IMR-90 (cell line): ENCODE data around the gene HDAC6. TPM values are rescaled to one million over a fixed set of nuclear protein-coding genes. Genes with fewer than 3 reads are reported as not detected.
"Not testable (repeated sequence)": the region's sequence is repeated elsewhere in the genome, so short reads cannot be mapped to it uniquely, and the experiment has no call there.

Experiments used
- ATAC-seq: fragments of 200-7000 bp; cut with Tn5 transposase; 2 replicates; pipeline ENCODE4 v1.9.1; 2020; ENCODE audit warnings: low read depth, mild to moderate bottlenecking, moderate library complexity
- BruUV-seq: library from RNA; stranded (reverse); fragments of 400-500 nt; replicated peaks from 2 replicates; lab custom pipeline; 2021; lab: Mats Ljungman, UMichigan
- CTCF ChIA-PET: fragments of 300-600 bp; formaldehyde crosslinking; extraction: SDS; loops from one replicate; lab custom pipeline; 2021; ENCODE audit warnings: antibody characterized with exemption; lab: Yijun Ruan, JAX
- POLR2A ChIA-PET: fragments of 300-600 bp; sonication (Branson Sonifier 250); formaldehyde crosslinking; loops from one replicate; lab custom pipeline; 2022; ENCODE audit warnings: antibody characterized with exemption; ENCODE audit not compliant: unreplicated experiment; lab: Charles Lee
- DNase-seq: peaks from one replicate; pipeline ENCODE4 v3.0.0; 2013
- H2AFZ ChIP-seq: replicated peaks from 2 replicates; pipeline ENCODE3; 2013; ENCODE audit warnings: low read length, mild to moderate bottlenecking; ENCODE audit not compliant: poor library complexity
- H2AK5ac ChIP-seq: 2 replicates; pipeline ENCODE4 v1.6.1; 2013; ENCODE audit warnings: low read depth, low read length, inconsistent platforms
- H2AK9ac ChIP-seq: replicated peaks from 2 replicates; pipeline ENCODE3; 2013; ENCODE audit warnings: mild to moderate bottlenecking, low read depth, low read length, moderate library complexity; ENCODE audit not compliant: poor library complexity
- H2BK120ac ChIP-seq: 2 replicates; pipeline ENCODE4 v1.6.1; 2013; ENCODE audit warnings: low read depth, low read length, inconsistent platforms
- H2BK15ac ChIP-seq: 3 replicates; pipeline ENCODE4 v1.6.1; 2013; ENCODE audit warnings: low read depth, low read length, inconsistent platforms
- H2BK20ac ChIP-seq: 2 replicates; pipeline ENCODE4 v1.6.1; 2013; ENCODE audit warnings: low read depth, mild to moderate bottlenecking, inconsistent platforms, low read length, moderate library complexity
- H2BK5ac ChIP-seq: 2 replicates; pipeline ENCODE4 v1.6.1; 2013; ENCODE audit warnings: mild to moderate bottlenecking, low read depth, low read length, inconsistent platforms; ENCODE audit not compliant: poor library complexity, severe bottlenecking
- H3K14ac ChIP-seq: replicated peaks from 2 replicates; pipeline ENCODE4 v1.6.1; 2013; ENCODE audit warnings: low read depth, low read length, inconsistent platforms
- H3K18ac ChIP-seq: 2 replicates; pipeline ENCODE4 v1.6.1; 2013; ENCODE audit warnings: low read depth, low read length, control low read depth
- H3K23ac ChIP-seq: 2 replicates; pipeline ENCODE4 v1.6.1; 2013; ENCODE audit warnings: low read depth, low read length, inconsistent platforms
- H3K27ac ChIP-seq: 2 replicates; pipeline ENCODE4 v1.5.1; 2013; ENCODE audit warnings: mild to moderate bottlenecking, control low read depth, low read length; ENCODE audit not compliant: insufficient read depth
- H3K27me3 ChIP-seq: 2 replicates; pipeline ENCODE4 v1.6.1; 2013; ENCODE audit warnings: low read length; ENCODE audit not compliant: control insufficient read depth, insufficient read depth
- H3K36me3 ChIP-seq: 2 replicates; pipeline ENCODE4 v1.6.1; 2013; ENCODE audit warnings: low read length, mixed read lengths; ENCODE audit not compliant: control insufficient read depth, insufficient read depth
- H3K4ac ChIP-seq: 2 replicates; pipeline ENCODE4 v1.6.1; 2013; ENCODE audit warnings: low read depth, low read length, inconsistent platforms
- H3K4me1 ChIP-seq: 2 replicates; pipeline ENCODE4 v1.6.1; 2013; ENCODE audit warnings: low read length, mixed read lengths; ENCODE audit not compliant: control insufficient read depth, insufficient read depth
- H3K4me2 ChIP-seq: 2 replicates; pipeline ENCODE4 v1.6.1; 2013; ENCODE audit warnings: low read depth, mild to moderate bottlenecking, control low read depth, low read length, moderate library complexity
- H3K4me3 ChIP-seq: 2 replicates; pipeline ENCODE4 v1.5.1; 2013; ENCODE audit warnings: low read depth, mild to moderate bottlenecking, control low read depth, low read length, moderate library complexity; ENCODE audit not compliant: insufficient read depth
- H3K56ac ChIP-seq: 2 replicates; pipeline ENCODE4 v1.6.1; 2013; ENCODE audit warnings: low read length, inconsistent platforms; ENCODE audit not compliant: insufficient read depth; ENCODE audit errors: extremely low read depth
- H3K79me1 ChIP-seq, 2 experiments: 2 replicates each; pipeline ENCODE4 v1.6.1; 2013; ENCODE audit warnings: low read length in 2 of 2, inconsistent platforms in 1 of 2, low read depth in 1 of 2
- H3K9ac ChIP-seq: 2 replicates; pipeline ENCODE4 v1.6.1; 2013; ENCODE audit warnings: low read depth, low read length, control low read depth
- H3K9me1 ChIP-seq: 2 replicates; pipeline ENCODE4 v1.6.1; 2013; ENCODE audit warnings: low read length, inconsistent platforms; ENCODE audit not compliant: insufficient read depth
- H3K9me3 ChIP-seq: 2 replicates; pipeline ENCODE4 v1.6.1; 2013; ENCODE audit warnings: low read length; ENCODE audit not compliant: control insufficient read depth, insufficient read depth
- H4K20me1 ChIP-seq: 2 replicates; pipeline ENCODE4 v1.6.1; 2013; ENCODE audit warnings: low read length, inconsistent platforms; ENCODE audit not compliant: insufficient read depth
- H4K5ac ChIP-seq: 2 replicates; pipeline ENCODE4 v1.6.1; 2013; ENCODE audit warnings: mild to moderate bottlenecking, low read depth, low read length, control low read depth
- H4K8ac ChIP-seq, 2 experiments: 2 replicates each; pipeline ENCODE4 v1.6.1; 2013; ENCODE audit warnings: low read depth in 2 of 2, low read length in 2 of 2, control low read depth in 1 of 2, inconsistent platforms in 1 of 2
- H4K91ac ChIP-seq: 2 replicates; pipeline ENCODE4 v1.6.1; 2013; ENCODE audit warnings: low read depth, low read length, inconsistent platforms; ENCODE audit not compliant: insufficient read depth
- WGBS, 2 experiments: methylation state at CpG; one replicate each; pipeline versions ENCODE4 v1.1.5 to v1.1.7; 2013; ENCODE audit warnings: missing lambda C conversion rate in 2 of 2; ENCODE audit not compliant: insufficient read length in 1 of 2; ENCODE audit errors: extremely low coverage in 2 of 2; 5-methylcytosine and 5-hydroxymethylcytosine counted together
- dilution Hi-C: fragments of 300-500 bp; cut with HindIII; formaldehyde crosslinking; loops from one replicate; pipeline ENCODE4 v1.14.3; 2018; ENCODE audit warnings: low sequenced_read_pairs; ENCODE audit not compliant: unreplicated experiment
- in situ Hi-C: fragments of 300-500 bp; cut with MboI; formaldehyde crosslinking; loops from 3 replicates; pipeline ENCODE4 v1.14.3; 2019; ENCODE audit warnings: low sequenced_read_pairs, inconsistent platforms, mixed read lengths
- intact Hi-C: fragments of 100-400 bp; cut with micrococcal nuclease; formaldehyde crosslinking; loops from 2 replicates; pipeline ENCODE4 v1.10.0; 2022
- microRNA-seq, 2 experiments: library from miRNA; stranded (forward) in 1 of 2; unstranded in 1 of 2; fragments of 10-50 nt in 1 of 2; fragments of <30 nt in 1 of 2; gene quantifications in 1 of 2; microRNA quantifications in 1 of 2; one replicate each; pipeline versions ENCODE3 to v1.1.0; 2013 to 2020; ENCODE audit not compliant: insufficient read depth in 1 of 2, insufficient read length in 1 of 2, unreplicated experiment in 1 of 2
- polyA plus RNA-seq, 3 experiments: library from polyadenylated mRNA; depleted of rRNA; stranded (reverse); fragments of >200 nt; gene quantifications; 2 replicates each; pipeline ENCODE4 v1.2.3, GENCODE V29; 2012; ENCODE audit warnings: low replicate concordance in 1 of 3
- small RNA-seq, 5 experiments: library from RNA; depleted of rRNA; stranded (forward); fragments of <200 nt; gene quantifications; one replicate each; pipeline ENCODE3, GENCODE V24; 2012
- total RNA-seq: library from RNA; depleted of rRNA; stranded (reverse); fragments of >200 nt; gene quantifications from 2 replicates; pipeline ENCODE4 v1.2.3, GENCODE V29; 2012; rRNA removed

HDAC6 gene
- total and polyA plus RNA-seq, 2 of the 4 experiments (the other 2 are of a cell fraction): 16.8 to 26.3 TPM

- H3K4me1 ChIP-seq, BruUV-seq, in situ Hi-C loops, H2AFZ ChIP-seq, H2BK120ac ChIP-seq, H2AK5ac ChIP-seq, H3K4me2 ChIP-seq, H3K36me3 ChIP-seq, H2BK20ac ChIP-seq, H4K8ac ChIP-seq, dilution Hi-C loops, H3K4ac ChIP-seq, H4K91ac ChIP-seq, H3K23ac ChIP-seq, H2BK15ac ChIP-seq, H3K79me1 ChIP-seq, ATAC-seq, H3K27ac ChIP-seq, H3K56ac ChIP-seq, DNase-seq, H3K14ac ChIP-seq, H2AK9ac ChIP-seq, H3K18ac ChIP-seq, H3K9me3 ChIP-seq, H3K4me3 ChIP-seq, H3K9ac ChIP-seq, H3K27me3 ChIP-seq, H2BK5ac ChIP-seq, H4K5ac ChIP-seq, H4K20me1 ChIP-seq, CTCF ChIA-PET, H3K9me1 ChIP-seq, intact Hi-C loops: not testable (repeated sequence)
- POLR2A ChIA-PET: interaction anchor here (0.6 kb wide), 1 partner anchor 209 kb away, joined by 8 read pairs; no protein-coding TSS in a partner anchor
- WGBS, 2 experiments: no CpG with 5 or more reads among the region's 2 CpGs
Measured at GRCh38 chrX:48872017-48872416, 70.2 kb downstream of the HDAC6 start.

Small RNA genes lying within 50 kb of the gene (microRNA-seq; reads per million reads assigned to microRNA genes)
- gene RNU6-29P (ENCODE audit: insufficient read depth, insufficient read length): not detected

Small RNA genes lying within 50 kb of the gene (small RNA-seq; reads per million reads assigned to genes)
- 0 reads per million in 5 experiments for gene RNU6-29P

Other genes with a start within 250 kb of the HDAC6 start
- gene RBM3, start 227.6 kb upstream of the HDAC6 start, total RNA-seq: 341 and 386 TPM in 2 replicates
- 217 and 243 TPM in 2 replicates for gene RBM3, start 227.6 kb upstream of the HDAC6 start, polyA plus RNA-seq (2012; rRNA removed)
- gene WDR13, start 204.6 kb upstream of the HDAC6 start, total RNA-seq: 60.8 and 62.7 TPM in 2 replicates
- 151 and 153 TPM in 2 replicates for gene WDR13, start 204.6 kb upstream of the HDAC6 start, polyA plus RNA-seq (2012; rRNA removed)
- not detected in 2 replicates for gene WAS, start 118.3 kb upstream of the HDAC6 start, total RNA-seq
- 0.09 and 0.14 TPM in 2 replicates for gene WAS, start 118.3 kb upstream of the HDAC6 start, polyA plus RNA-seq (2012; rRNA removed)
- 6.6 and 7.2 TPM in 2 replicates for gene SUV39H1, start 105.3 kb upstream of the HDAC6 start, total RNA-seq
- 8.6 and 9.9 TPM in 2 replicates for gene SUV39H1, start 105.3 kb upstream of the HDAC6 start, polyA plus RNA-seq (2012; rRNA removed)
- not detected in 2 replicates for gene GLOD5, start 40.3 kb upstream of the HDAC6 start, total RNA-seq
- gene GLOD5, start 40.3 kb upstream of the HDAC6 start, polyA plus RNA-seq (2012; rRNA removed): not detected in 2 replicates
- gene GATA1, start 15.5 kb upstream of the HDAC6 start, total RNA-seq: not detected in 2 replicates
- gene GATA1, start 15.5 kb upstream of the HDAC6 start, polyA plus RNA-seq (2012; rRNA removed): not detected in 2 replicates
- not detected in 2 replicates for gene ERAS, start 24.4 kb downstream of the HDAC6 start, total RNA-seq
- not detected in 2 replicates for gene ERAS, start 24.4 kb downstream of the HDAC6 start, polyA plus RNA-seq (2012; rRNA removed)
- gene PCSK1N, start 33.5 kb downstream of the HDAC6 start, total RNA-seq: not detected in 2 replicates
- gene PCSK1N, start 33.5 kb downstream of the HDAC6 start, polyA plus RNA-seq (2012; rRNA removed): 0.12 and 0.24 TPM in 2 replicates
- 25.6 and 28.7 TPM in 2 replicates for gene TIMM17B, start 95.7 kb downstream of the HDAC6 start, total RNA-seq
- 73.6 and 91.2 TPM in 2 replicates for gene TIMM17B, start 95.7 kb downstream of the HDAC6 start, polyA plus RNA-seq (2012; rRNA removed)
- 120 and 124 TPM in 2 replicates for gene PQBP1, start 95.9 kb downstream of the HDAC6 start, total RNA-seq
- 96.4 and 105 TPM in 2 replicates for gene PQBP1, start 95.9 kb downstream of the HDAC6 start, polyA plus RNA-seq (2012; rRNA removed)
- 10.8 and 12.5 TPM in 2 replicates for gene SLC35A2, start 109.6 kb downstream of the HDAC6 start, total RNA-seq
- 48.3 and 53.0 TPM in 2 replicates for gene SLC35A2, start 109.6 kb downstream of the HDAC6 start, polyA plus RNA-seq (2012; rRNA removed)
- gene PIM2, start 117.0 kb downstream of the HDAC6 start, total RNA-seq: 6.9 and 7.3 TPM in 2 replicates
- 8.1 and 9.4 TPM in 2 replicates for gene PIM2, start 117.0 kb downstream of the HDAC6 start, polyA plus RNA-seq (2012; rRNA removed)
- 30.6 and 31.7 TPM in 2 replicates for gene OTUD5, start 155.5 kb downstream of the HDAC6 start, total RNA-seq
- 48.3 and 50.4 TPM in 2 replicates for gene OTUD5, start 155.5 kb downstream of the HDAC6 start, polyA plus RNA-seq (2012; rRNA removed)
- 0.28 and 0.36 TPM in 2 replicates for gene KCND1, start 169.8 kb downstream of the HDAC6 start, total RNA-seq
- gene KCND1, start 169.8 kb downstream of the HDAC6 start, polyA plus RNA-seq (2012; rRNA removed): 1.8 and 1.9 TPM in 2 replicates
- 17.9 and 20.8 TPM in 2 replicates for gene GRIPAP1, start 200.2 kb downstream of the HDAC6 start, total RNA-seq
- 21.4 and 25.0 TPM in 2 replicates for gene GRIPAP1, start 200.2 kb downstream of the HDAC6 start, polyA plus RNA-seq (2012; rRNA removed)
- 23.9 and 24.4 TPM in 2 replicates for gene TFE3, start 241.3 kb downstream of the HDAC6 start, total RNA-seq
- gene TFE3, start 241.3 kb downstream of the HDAC6 start, polyA plus RNA-seq (2012; rRNA removed): 40.5 and 43.6 TPM in 2 replicates